Stimulated activated CD8-positive, alpha-beta memory T cell treated with anti-CD3 and anti-CD28 coated beads, Interleukin-15, amount 100 ng/mL, for 24 hours (primary cell): ENCODE results near the gene PPP1R3F.
"Not testable (repeated sequence)": the region's sequence is repeated elsewhere in the genome, so short reads cannot be mapped to it uniquely, and the experiment has no call there.

Source experiments
- DNase-seq: peaks from one replicate; pipeline ENCODE4 v3.0.0-alpha.2; 2020; ENCODE audit warnings: low read depth

Gene PPP1R3F

DNA sequence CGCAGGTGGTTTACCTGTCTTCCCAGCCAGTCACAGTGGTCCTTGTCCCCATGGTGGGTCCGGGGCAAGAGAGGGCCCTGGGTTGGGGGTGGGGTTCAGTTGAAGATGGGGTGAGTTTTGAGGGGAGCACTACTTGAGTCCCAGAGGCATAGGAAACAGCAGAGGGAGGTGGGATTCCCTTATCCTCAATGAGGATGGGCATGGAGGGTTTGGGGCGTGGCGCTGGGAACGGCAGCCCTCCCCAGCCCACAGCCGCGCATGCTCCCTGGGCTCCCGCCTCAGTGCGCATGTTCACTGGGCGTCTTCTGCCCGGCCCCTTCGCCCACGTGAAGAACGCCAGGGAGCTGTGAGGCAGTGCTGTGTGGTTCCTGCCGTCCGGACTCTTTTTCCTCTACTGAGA is 52.1 kb downstream of the PPP1R3F start, which contains the start of gene GAGE12J:
Gene GAGE12J (plus strand): TSS at position 301 of the 400 bp plus-strand sequence. CDS start 1,157 bp downstream, outside the sequence.
- not testable (repeated sequence) for DNase-seq

DNA sequence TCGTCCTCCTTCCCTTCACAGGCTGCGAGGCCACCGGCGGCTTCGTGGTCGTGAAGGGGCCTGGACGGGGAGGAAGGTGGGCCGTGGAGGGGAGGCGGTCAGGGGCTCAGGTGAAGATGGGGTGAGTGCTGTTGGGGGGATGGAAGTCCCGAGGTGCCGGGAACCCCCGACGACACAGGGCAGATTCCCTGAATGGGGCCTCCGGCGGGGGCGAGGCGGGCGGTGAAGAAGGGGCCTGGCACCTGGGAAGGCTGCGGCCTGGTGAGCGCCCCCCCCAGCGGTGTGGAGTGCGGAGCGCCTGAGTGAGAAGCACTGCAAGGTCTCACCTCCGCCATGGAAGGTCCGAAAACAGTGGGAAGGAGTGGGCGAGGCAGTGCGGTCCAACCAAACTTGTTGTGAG is 52.7 kb downstream of the PPP1R3F start:
- not testable (repeated sequence) for DNase-seq

DNA sequence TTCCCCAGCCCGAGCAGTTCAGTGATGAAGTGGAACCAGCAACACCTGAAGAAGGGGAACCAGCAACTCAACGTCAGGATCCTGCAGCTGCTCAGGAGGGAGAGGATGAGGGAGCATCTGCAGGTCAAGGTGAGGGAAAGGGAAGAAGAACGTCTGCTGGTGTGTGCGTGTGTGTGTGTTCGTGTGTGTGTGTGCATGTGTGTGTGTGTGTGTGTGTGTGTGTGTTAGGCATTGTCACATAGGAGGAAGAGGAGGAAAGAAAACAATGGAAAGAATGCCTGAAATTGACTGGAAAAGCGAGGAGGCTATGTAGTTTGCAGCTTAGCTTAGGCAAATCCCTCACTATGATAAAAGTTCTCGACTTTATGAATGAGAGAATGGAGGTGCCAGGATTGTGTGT is 54.1 kb downstream of the PPP1R3F start:
- DNase-seq = not testable (repeated sequence)

DNA sequence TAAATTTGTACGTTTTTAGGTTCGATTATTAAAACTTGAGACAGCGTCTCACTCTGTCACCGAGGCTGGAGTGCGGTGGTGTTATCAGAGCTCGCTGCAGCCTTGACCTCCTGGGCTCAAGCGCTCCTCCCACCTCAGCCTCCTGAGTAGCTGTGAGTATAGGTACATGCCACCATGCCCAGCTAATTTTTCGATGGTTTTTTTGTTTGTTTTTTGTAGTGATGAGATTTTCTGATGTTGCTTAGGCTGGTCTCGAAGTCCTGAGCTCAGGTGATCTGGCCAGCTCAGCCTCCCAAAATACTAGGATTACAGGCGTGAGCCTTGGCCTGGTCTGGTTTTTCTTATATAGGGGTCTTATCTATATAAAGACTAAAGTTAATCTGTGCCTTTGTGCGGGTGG is 60.8 kb downstream of the PPP1R3F start:
- not testable (repeated sequence) for DNase-seq

DNA sequence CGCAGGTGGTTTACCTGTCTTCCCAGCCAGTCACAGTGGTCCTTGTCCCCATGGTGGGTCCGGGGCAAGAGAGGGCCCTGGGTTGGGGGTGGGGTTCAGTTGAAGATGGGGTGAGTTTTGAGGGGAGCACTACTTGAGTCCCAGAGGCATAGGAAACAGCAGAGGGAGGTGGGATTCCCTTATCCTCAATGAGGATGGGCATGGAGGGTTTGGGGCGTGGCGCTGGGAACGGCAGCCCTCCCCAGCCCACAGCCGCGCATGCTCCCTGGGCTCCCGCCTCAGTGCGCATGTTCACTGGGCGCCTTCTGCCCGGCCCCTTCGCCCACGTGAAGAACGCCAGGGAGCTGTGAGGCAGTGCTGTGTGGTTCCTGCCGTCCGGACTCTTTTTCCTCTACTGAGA is 61.7 kb downstream of the PPP1R3F start, which contains the start of gene GAGE13:
Gene GAGE13 (plus strand): TSS at position 301 of the 400 bp plus-strand sequence. CDS start 1,156 bp downstream, outside the sequence.
- not testable (repeated sequence) for DNase-seq

DNA sequence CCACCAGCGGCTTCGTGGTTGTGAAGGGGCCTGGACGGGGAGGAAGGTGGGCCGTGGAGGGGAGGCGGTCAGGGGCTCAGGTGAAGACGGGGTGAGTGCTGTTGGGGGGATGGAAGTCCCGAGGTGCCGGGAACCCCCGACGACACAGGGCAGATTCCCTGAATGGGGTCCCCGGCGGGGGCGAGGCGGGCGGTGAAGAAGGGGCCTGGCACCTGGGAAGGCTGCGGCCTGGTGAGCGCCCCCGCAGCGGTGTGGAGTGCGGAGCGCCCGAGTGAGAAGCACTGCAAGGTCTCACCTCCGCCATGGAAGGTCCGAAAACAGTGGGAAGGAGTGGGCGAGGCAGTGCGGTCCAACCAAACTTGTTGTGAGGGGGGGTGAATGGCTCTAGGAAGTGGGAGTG is 62.2 kb downstream of the PPP1R3F start:
- not testable (repeated sequence) for DNase-seq
